GM18861 (cell line): ENCODE measurements around the gene TPSD1.
"Not testable (repeated sequence)": the region's sequence is repeated elsewhere in the genome, so short reads cannot be mapped to it uniquely, and the experiment has no call there.

Experiments
- ATAC-seq: cut with Tn5 transposase; IDR thresholded peaks from one replicate; pipeline ENCODE4 v1.9.1; 2021; ENCODE audit not compliant: unreplicated experiment

The TPSD1 gene

GRCh38 chr16:1279945-1280589 is 24.2 kb downstream of the TPSD1 start:
- ATAC-seq, result no peak

GRCh38 chr16:1280783-1281182 is 24.9 kb downstream of the TPSD1 start:
- no peak for ATAC-seq

GRCh38 chr16:1281517-1281916 is 25.6 kb downstream of the TPSD1 start:
- no peak for ATAC-seq

- ATAC-seq, result no peak
Measured at GRCh38 chr16:1282324-1282973, 26.6 kb downstream of the TPSD1 start.

GRCh38 chr16:1283296-1283695 is 27.4 kb downstream of the TPSD1 start:
- no peak for ATAC-seq

- no peak for ATAC-seq
Measured at GRCh38 chr16:1283996-1284616, 28.2 kb downstream of the TPSD1 start.

- no peak for ATAC-seq
Measured at GRCh38 chr16:1285669-1286512, 30.0 kb downstream of the TPSD1 start.

GRCh38 chr16:1286513-1287094 is 30.7 kb downstream of the TPSD1 start:
- ATAC-seq, result no peak

GRCh38 chr16:1287982-1288670 is 32.3 kb downstream of the TPSD1 start:
- no peak for ATAC-seq

GRCh38 chr16:1288813-1289476 is 33.1 kb downstream of the TPSD1 start:
- no peak for ATAC-seq

- ATAC-seq, result no peak
Measured at GRCh38 chr16:1289477-1289866, 33.6 kb downstream of the TPSD1 start.

- no peak for ATAC-seq
Measured at GRCh38 chr16:1290063-1290501, 34.2 kb downstream of the TPSD1 start.

- ATAC-seq, result no peak
Measured at GRCh38 chr16:1290860-1291575, 35.1 kb downstream of the TPSD1 start.

GRCh38 chr16:1291576-1291974 is 35.7 kb downstream of the TPSD1 start:
- ATAC-seq, result no peak

- ATAC-seq, result not testable (repeated sequence)
Measured at GRCh38 chr16:1292208-1292607, 36.3 kb downstream of the TPSD1 start.

GRCh38 chr16:1292808-1293207 is 36.9 kb downstream of the TPSD1 start:
- ATAC-seq, result not testable (repeated sequence)

- ATAC-seq, result no peak
Measured at GRCh38 chr16:1293921-1294656, 38.2 kb downstream of the TPSD1 start.

GRCh38 chr16:1295465-1295864 is 39.6 kb downstream of the TPSD1 start:
- no peak for ATAC-seq

- not testable (repeated sequence) for ATAC-seq
Measured at GRCh38 chr16:1296688-1297017, 40.8 kb downstream of the TPSD1 start.
